HepG2 (cell line): Measurements from ENCODE around the gene NPC1. TPM values are rescaled to one million over a fixed set of nuclear protein-coding genes. Genes with fewer than 3 reads are reported as not detected.

ENCODE experiments used
- ATAC-seq: fragments of 200-7000 bp; cut with Tn5 transposase; 3 replicates; pipeline ENCODE4 v1.9.1; 2020; ENCODE audit warnings: mild to moderate bottlenecking, moderate library complexity
- BruUV-seq: library from RNA; stranded (reverse); fragments of 400-500 nt; replicated peaks from 2 replicates; lab custom pipeline; 2021; lab: Mats Ljungman, UMichigan
- CTCF ChIA-PET: fragments of 300-600 bp; formaldehyde crosslinking; extraction: SDS; loops from one replicate; lab custom pipeline; 2021; ENCODE audit warnings: low total read pairs, inconsistent platforms, low intra/inter-chr PET ratio; lab: Yijun Ruan, JAX
- POLR2A ChIA-PET: fragments of 350-600 bp; sonication (Branson Sonifier 250); formaldehyde crosslinking; loops from one replicate; lab custom pipeline; 2020; ENCODE audit warnings: antibody characterized with exemption, inconsistent platforms; lab: Yijun Ruan, JAX
- DNase-seq: peaks from one replicate; pipeline ENCODE4 v3.0.0-alpha.2; 2015; ENCODE audit warnings: low spot score
- FAIRE-seq: peaks from 3 replicates; lab custom pipeline; 2011; peaks lifted over from hg19 to GRCh38; lab: Jason Lieb, UNC
- H2AFZ ChIP-seq: one replicate; pipeline ENCODE4 v1.6.1; 2011; ENCODE audit warnings: low read length, inconsistent platforms
- H3K27ac ChIP-seq: fragments of 300-600 bp; 3 replicates; pipeline ENCODE4 v1.8.0; 2011; ENCODE audit warnings: mixed run types, mild to moderate bottlenecking, mixed read lengths, low read length, inconsistent platforms; ENCODE audit not compliant: insufficient read depth; ENCODE audit errors: extremely low read length
- H3K27me3 ChIP-seq, 2 experiments: fragments of 200-600 bp in 1 of 2; 2 replicates in 1 of 2; 3 replicates in 1 of 2; pipeline versions ENCODE4 v1.6.0 to v1.8.0; 2011; ENCODE audit warnings: low read length in 2 of 2, mild to moderate bottlenecking in 2 of 2, moderate library complexity in 2 of 2, inconsistent platforms in 1 of 2; ENCODE audit not compliant: insufficient read depth in 2 of 2, control insufficient read depth in 1 of 2
- H3K36me3 ChIP-seq, 2 experiments: fragments of 200-600 bp in 1 of 2; replicated peaks in 1 of 2; 2 replicates in 1 of 2; 3 replicates in 1 of 2; pipeline versions ENCODE4 v1.5.1 to v1.8.0; 2011; ENCODE audit warnings: low read length in 2 of 2, inconsistent platforms in 1 of 2; ENCODE audit not compliant: insufficient read depth in 2 of 2, control insufficient read depth in 1 of 2
- H3K4me1 ChIP-seq: 2 replicates; pipeline ENCODE4 v1.5.1; 2012; ENCODE audit warnings: low read length, inconsistent platforms; ENCODE audit not compliant: insufficient read depth
- H3K4me2 ChIP-seq: 2 replicates; pipeline ENCODE4 v1.6.0; 2011; ENCODE audit warnings: low read depth, low read length, inconsistent platforms
- H3K4me3 ChIP-seq, 3 experiments: fragments of 200-600 bp in 1 of 3; sonication (generic), shearing (Covaris generic) in 1 of 3; replicated peaks in 1 of 3; 2 replicates each; pipeline ENCODE4 v1.5.1; 2011 to 2016; ENCODE audit warnings: low read length in 3 of 3, inconsistent platforms in 2 of 3, low read depth in 2 of 3, mild to moderate bottlenecking in 2 of 3, control low read depth in 1 of 3, mixed read lengths in 1 of 3; ENCODE audit not compliant: insufficient read depth in 1 of 3
- H3K79me2 ChIP-seq: one replicate; pipeline ENCODE4 v1.6.1; 2011; ENCODE audit warnings: low read length, inconsistent platforms; ENCODE audit not compliant: insufficient read depth
- H3K9ac ChIP-seq: 2 replicates; pipeline ENCODE4 v1.6.0; 2011; ENCODE audit warnings: mild to moderate bottlenecking, low read depth, low read length, inconsistent platforms; ENCODE audit not compliant: insufficient read depth
- H3K9me3 ChIP-seq: 2 replicates; pipeline ENCODE4 v1.5.1; 2012; ENCODE audit warnings: mild to moderate bottlenecking, low read length
- H4K20me1 ChIP-seq: 2 replicates; pipeline ENCODE4 v1.6.0; 2011; ENCODE audit warnings: inconsistent platforms, mild to moderate bottlenecking, low read length, moderate library complexity; ENCODE audit not compliant: insufficient read depth
- ELF4 ChIP-seq: sonication (generic); formaldehyde crosslinking; IDR thresholded peaks from 2 replicates; pipeline ENCODE4 v1.5.0; 2020; ENCODE audit warnings: missing genetic modification reagents, mild to moderate bottlenecking, moderate library complexity, borderline replicate concordance
- NAIF1 ChIP-seq: sonication (generic); formaldehyde crosslinking; IDR thresholded peaks from 2 replicates; pipeline ENCODE4 v1.5.0; 2020; ENCODE audit warnings: mild to moderate bottlenecking, missing genetic modification reagents, borderline replicate concordance
- NFKB2 ChIP-seq: sonication (generic); formaldehyde crosslinking; IDR thresholded peaks from 2 replicates; pipeline ENCODE4 v1.4.0; 2020; ENCODE audit warnings: missing genetic modification reagents, borderline replicate concordance
- POLR2AphosphoS2 ChIP-seq: IDR thresholded peaks from 2 replicates; pipeline ENCODE4 v1.6.1; 2011; ENCODE audit warnings: low read depth, low read length, improper control_type of control experiment
- POLR2AphosphoS5 ChIP-seq: IDR thresholded peaks from 2 replicates; pipeline ENCODE4 v1.6.1; 2012; ENCODE audit warnings: low read depth, low read length
- POLR2G ChIP-seq: fragments of 200-400 bp; formaldehyde crosslinking; IDR thresholded peaks from 2 replicates; pipeline ENCODE4 v1.6.1; 2018; ENCODE audit warnings: mild to moderate bottlenecking, low read depth, low read length, moderate library complexity
- RAD51 ChIP-seq: fragments of 450-650 bp; IDR thresholded peaks from 2 replicates; pipeline ENCODE4 v1.6.1; 2016; ENCODE audit warnings: borderline replicate concordance
- SIN3A ChIP-seq: IDR thresholded peaks from 2 replicates; pipeline ENCODE4 v1.6.1; 2011; ENCODE audit warnings: low read depth, mild to moderate bottlenecking, control low read depth, low read length, borderline replicate concordance
- SIX1 ChIP-seq: sonication (generic); formaldehyde crosslinking; IDR thresholded peaks from 2 replicates; pipeline ENCODE4 v1.4.0; 2020; ENCODE audit warnings: missing genetic modification reagents, borderline replicate concordance
- ZFX ChIP-seq: sonication (generic); formaldehyde crosslinking; IDR thresholded peaks from 2 replicates; pipeline ENCODE4 v1.4.0; 2020; ENCODE audit warnings: mild to moderate bottlenecking, low read depth, missing genetic modification reagents, moderate library complexity
- ZMYM2 ChIP-seq: sonication (generic); formaldehyde crosslinking; IDR thresholded peaks from 2 replicates; pipeline ENCODE4 v1.8.0; 2022; ENCODE audit warnings: mild to moderate bottlenecking, missing genetic modification reagents
- ZNF12 ChIP-seq: sonication (generic); formaldehyde crosslinking; IDR thresholded peaks from 2 replicates; pipeline ENCODE4 v1.5.0; 2020; ENCODE audit warnings: missing genetic modification reagents
- ZNF121 ChIP-seq: sonication (generic); formaldehyde crosslinking; IDR thresholded peaks from 2 replicates; pipeline ENCODE4 v1.5.0; 2020; ENCODE audit warnings: mild to moderate bottlenecking, missing genetic modification reagents
- ZNF292 ChIP-seq: sonication (generic); formaldehyde crosslinking; IDR thresholded peaks from 2 replicates; pipeline ENCODE4 v1.8.1; 2022; ENCODE audit warnings: mild to moderate bottlenecking, low read depth, missing genetic modification reagents, borderline replicate concordance
- ZNF598 ChIP-seq: sonication (generic); formaldehyde crosslinking; IDR thresholded peaks from 2 replicates; pipeline ENCODE4 v1.5.1; 2020; ENCODE audit warnings: mild to moderate bottlenecking, missing genetic modification reagents, borderline replicate concordance
- ZNF629 ChIP-seq: sonication (generic); formaldehyde crosslinking; conservative IDR thresholded peaks from 2 replicates; pipeline ENCODE4 v1.5.0; 2020; ENCODE audit warnings: missing genetic modification reagents
- ZNF781 ChIP-seq: sonication (generic); formaldehyde crosslinking; IDR thresholded peaks from 2 replicates; pipeline ENCODE4 v1.5.1; 2020; ENCODE audit warnings: borderline replicate concordance, mild to moderate bottlenecking, missing genetic modification reagents; ENCODE audit errors: not compliant biosample characterization
- ZSCAN31 ChIP-seq: sonication (generic); formaldehyde crosslinking; IDR thresholded peaks from 2 replicates; pipeline ENCODE4 v1.5.0; 2020; ENCODE audit warnings: low read depth, mild to moderate bottlenecking, missing genetic modification reagents
- WGBS: methylation state at CpG from one replicate; pipeline ENCODE4 v1.1.6; 2017; ENCODE audit warnings: low lambda C conversion rate; 5-methylcytosine and 5-hydroxymethylcytosine counted together
- in situ Hi-C: cut with HindIII; loops from 2 replicates; pipeline ENCODE4 v1.10.0; 2017; ENCODE audit warnings: low pct_unique_long_range_greater_than_20kb; ENCODE audit not compliant: extremely low pct_ligation_motif_present
- intact Hi-C: fragments of 100-400 bp; cut with micrococcal nuclease; formaldehyde crosslinking; loops from one replicate; pipeline ENCODE4 v1.10.0; 2022; ENCODE audit not compliant: unreplicated experiment
- polyA plus RNA-seq, 8 experiments: library from polyadenylated mRNA; depleted of rRNA in 3 of 8; stranded (reverse) in 7 of 8; unstranded in 1 of 8; fragments of >200 nt; fragmentation: Illumina TruSeq in 4 of 8; extraction: Trizol in 4 of 8; gene quantifications; 2 replicates each; pipeline versions ENCODE4 v1.2.1 to v1.2.3, GENCODE V29; 2011 to 2016; ENCODE audit warnings: low read depth in 4 of 8, missing spikeins in 1 of 8, mixed read lengths in 1 of 8; ENCODE audit not compliant: insufficient read depth in 1 of 8
- total RNA-seq, 5 experiments: library from RNA; depleted of rRNA; stranded (reverse); fragments of >200 nt; fragmentation: Illumina TruSeq; extraction: Trizol; gene quantifications; 2 replicates each; pipeline ENCODE4 v1.2.3, GENCODE V29; 2016; ENCODE audit warnings: low read depth in 1 of 5
- TF ChIP-seq, protein P1 (sequence below): sonication (generic); formaldehyde crosslinking; conservative IDR thresholded peaks from 2 replicates; pipeline ENCODE4 v1.4.0; 2020; ENCODE audit warnings: missing genetic modification reagents
- TF ChIP-seq, protein P2 (sequence below): sonication (generic); formaldehyde crosslinking; IDR thresholded peaks from 2 replicates; pipeline ENCODE4 v1.4.0; 2020; ENCODE audit warnings: mild to moderate bottlenecking, missing genetic modification reagents, borderline replicate concordance

Gene NPC1
- total and polyA plus RNA-seq, 2 of the 13 experiments (the other 11 are each of a cell fraction or from before 2014, with no cell fraction given): 46.5 to 114 TPM

- ChIA-PET CTCF (no interaction called here), POLR2A (interaction anchor here (0.7 to 3.3 kb wide), 9 partner anchors 15 to 405 kb away, joined by 3 to 25 read pairs (median 5); partner anchors contain the start of gene RMC1)
- intact Hi-C loops (no loop called here), in situ Hi-C loops (loop anchor here (5.0 kb wide), 2 partner anchors 38 to 68 kb away; no protein-coding TSS in a partner anchor)
- Histone ChIP-seq H3K4me3 (peak overlapping the region; percentile 85 to 99 (median 96)), H3K79me2 (peaks cover 59% of the 10 kb centered on the region), H3K4me1 (peaks cover 70% of the 10 kb centered on the region), H3K9me3 (no peaks in the 10 kb centered on the region), H3K27me3 (peaks cover 0 to 5% of the 10 kb centered on the region in 2 experiments; a peak in 1 of 5 replicates), H3K27ac (peak overlapping the region; percentile 100), H3K9ac (peak overlapping the region; percentile 100), H4K20me1 (peaks cover 25% of the 10 kb centered on the region), H3K36me3 (peaks cover 5 to 19% of the 10 kb centered on the region in 2 experiments), H3K4me2 (peak overlapping the region; percentile 78), H2AFZ (no peak overlapping the region)
- WGBS: 5% methylated on average over 19 of the region's 19 CpGs
- ATAC-seq (no peak), DNase-seq (peak; percentile 31), FAIRE-seq (no peak)
- BruUV-seq: TSS peak; percentile 56
- TF ChIP-seq ELF4 (CRISPR knock-in tag) (no peak), SIN3A (peak; percentile 22; the same call in 1 of the 2 replicates), ZSCAN31 (CRISPR knock-in tag) (no peak), ZNF629 (CRISPR knock-in tag) (no peak), ZMYM2 (CRISPR knock-in tag) (0 out of 2 replicates have a peak, but pooled peaks have one; percentile 25), ZNF12 (CRISPR knock-in tag) (0 out of 2 replicates have a peak, but pooled peaks have one; percentile 26), POLR2AphosphoS5 (peak; percentile 34; the same call in 1 of the 2 replicates), POLR2G (peak; percentile 62; the same call in 1 of the 2 replicates), ZNF121 (peak; percentile 74), ZNF598 (CRISPR knock-in tag) (0 out of 2 replicates have a peak, but pooled peaks have one; percentile 1), ZNF292 (CRISPR knock-in tag) (no peak), NAIF1 (CRISPR knock-in tag) (no peak), ZNF781 (peak; percentile 14), POLR2AphosphoS2 (no peak), SIX1 (CRISPR knock-in tag) (0 out of 2 replicates have a peak, but pooled peaks have one; percentile 36), NFKB2 (CRISPR knock-in tag) (no peak), RAD51 (no peak), ZFX (CRISPR knock-in tag) (peak; percentile 28; the same call in 1 of the 2 replicates)
- TF ChIP-seq, protein P1, sequence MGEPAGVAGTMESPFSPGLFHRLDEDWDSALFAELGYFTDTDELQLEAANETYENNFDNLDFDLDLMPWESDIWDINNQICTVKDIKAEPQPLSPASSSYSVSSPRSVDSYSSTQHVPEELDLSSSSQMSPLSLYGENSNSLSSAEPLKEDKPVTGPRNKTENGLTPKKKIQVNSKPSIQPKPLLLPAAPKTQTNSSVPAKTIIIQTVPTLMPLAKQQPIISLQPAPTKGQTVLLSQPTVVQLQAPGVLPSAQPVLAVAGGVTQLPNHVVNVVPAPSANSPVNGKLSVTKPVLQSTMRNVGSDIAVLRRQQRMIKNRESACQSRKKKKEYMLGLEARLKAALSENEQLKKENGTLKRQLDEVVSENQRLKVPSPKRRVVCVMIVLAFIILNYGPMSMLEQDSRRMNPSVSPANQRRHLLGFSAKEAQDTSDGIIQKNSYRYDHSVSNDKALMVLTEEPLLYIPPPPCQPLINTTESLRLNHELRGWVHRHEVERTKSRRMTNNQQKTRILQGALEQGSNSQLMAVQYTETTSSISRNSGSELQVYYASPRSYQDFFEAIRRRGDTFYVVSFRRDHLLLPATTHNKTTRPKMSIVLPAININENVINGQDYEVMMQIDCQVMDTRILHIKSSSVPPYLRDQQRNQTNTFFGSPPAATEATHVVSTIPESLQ (CRISPR knock-in tag): no peak
- TF ChIP-seq, protein P2, sequence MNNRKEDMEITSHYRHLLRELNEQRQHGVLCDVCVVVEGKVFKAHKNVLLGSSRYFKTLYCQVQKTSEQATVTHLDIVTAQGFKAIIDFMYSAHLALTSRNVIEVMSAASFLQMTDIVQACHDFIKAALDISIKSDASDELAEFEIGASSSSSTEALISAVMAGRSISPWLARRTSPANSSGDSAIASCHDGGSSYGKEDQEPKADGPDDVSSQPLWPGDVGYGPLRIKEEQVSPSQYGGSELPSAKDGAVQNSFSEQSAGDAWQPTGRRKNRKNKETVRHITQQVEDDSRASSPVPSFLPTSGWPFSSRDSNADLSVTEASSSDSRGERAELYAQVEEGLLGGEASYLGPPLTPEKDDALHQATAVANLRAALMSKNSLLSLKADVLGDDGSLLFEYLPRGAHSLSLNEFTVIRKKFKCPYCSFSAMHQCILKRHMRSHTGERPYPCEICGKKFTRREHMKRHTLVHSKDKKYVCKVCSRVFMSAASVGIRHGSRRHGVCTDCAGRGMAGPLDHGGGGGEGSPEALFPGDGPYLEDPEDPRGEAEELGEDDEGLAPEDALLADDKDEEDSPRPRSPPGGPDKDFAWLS: no peak
Observed at GRCh38 chr18:23585007-23585871, 1.1 kb downstream of the NPC1 start.
